Suppressor macrophage (primary cell): ENCODE results near the gene FNBP1.

Experiments used
- DNase-seq, 4 experiments: peaks; one replicate each; pipeline ENCODE4 v3.0.0-alpha.2; 2020 to 2022

The FNBP1 gene

GRCh38 chr9:129889941-129890717, 152.9 kb downstream of the FNBP1 start:
- DNase-seq = peak; percentile 60 to 80 (median 74)

GRCh38 chr9:129889122-129889940, 153.7 kb downstream of the FNBP1 start:
- DNase-seq = peak; percentile 25 to 66 (median 52)

- DNase-seq = peak; percentile 56 to 78 (median 72)
These were observed 154.5 kb downstream of the FNBP1 start for GRCh38 chr9:129888293-129889121.

- peak; percentile 52 to 84 (median 74) for DNase-seq
These were observed 155.4 kb downstream of the FNBP1 start for GRCh38 chr9:129887334-129888292.

GRCh38 chr9:129886226-129887174, 156.5 kb downstream of the FNBP1 start:
- DNase-seq = peak in 3 of 4 experiments; percentile 32 to 33 (median 33)

- DNase-seq = peak; percentile 95 to 98 (median 98)
These were observed 157.3 kb downstream of the FNBP1 start for GRCh38 chr9:129885670-129886106.

- DNase-seq = peak; percentile 43 to 76 (median 60)
These were observed 157.8 kb downstream of the FNBP1 start for GRCh38 chr9:129885018-129885669.

GRCh38 chr9:129884220-129885017, 158.6 kb downstream of the FNBP1 start:
- peak; percentile 88 to 96 (median 93) for DNase-seq

GRCh38 chr9:129881547-129882324, 161.3 kb downstream of the FNBP1 start:
- DNase-seq = no peak

GRCh38 chr9:129880654-129881546, 162.1 kb downstream of the FNBP1 start:
- DNase-seq = no peak

GRCh38 chr9:129879991-129880653, 162.9 kb downstream of the FNBP1 start:
- no peak for DNase-seq

GRCh38 chr9:129879103-129879699, 163.8 kb downstream of the FNBP1 start:
- no peak for DNase-seq

GRCh38 chr9:129878291-129878690, 164.7 kb downstream of the FNBP1 start:
- no peak for DNase-seq

GRCh38 chr9:129876815-129877214, 166.2 kb downstream of the FNBP1 start:
- no peak for DNase-seq

- DNase-seq = no peak
These were observed 167.1 kb downstream of the FNBP1 start for GRCh38 chr9:129875687-129876395.
